Ammon's horn (tissue), 1 donor: ENCODE data around the gene CFB.
"Not testable (repeated sequence)": the region's sequence is repeated elsewhere in the genome, so short reads cannot be mapped to it uniquely, and the experiment has no call there.

Source experiments
- DNase-seq: peaks from one replicate; pipeline ENCODE4 v3.0.0-alpha.2; 2016; ENCODE audit warnings: low spot score

CFB gene

GRCh38 chr6:31970604-31971271, 24.8 kb downstream of the CFB start:
- DNase-seq, result no peak

DNA sequence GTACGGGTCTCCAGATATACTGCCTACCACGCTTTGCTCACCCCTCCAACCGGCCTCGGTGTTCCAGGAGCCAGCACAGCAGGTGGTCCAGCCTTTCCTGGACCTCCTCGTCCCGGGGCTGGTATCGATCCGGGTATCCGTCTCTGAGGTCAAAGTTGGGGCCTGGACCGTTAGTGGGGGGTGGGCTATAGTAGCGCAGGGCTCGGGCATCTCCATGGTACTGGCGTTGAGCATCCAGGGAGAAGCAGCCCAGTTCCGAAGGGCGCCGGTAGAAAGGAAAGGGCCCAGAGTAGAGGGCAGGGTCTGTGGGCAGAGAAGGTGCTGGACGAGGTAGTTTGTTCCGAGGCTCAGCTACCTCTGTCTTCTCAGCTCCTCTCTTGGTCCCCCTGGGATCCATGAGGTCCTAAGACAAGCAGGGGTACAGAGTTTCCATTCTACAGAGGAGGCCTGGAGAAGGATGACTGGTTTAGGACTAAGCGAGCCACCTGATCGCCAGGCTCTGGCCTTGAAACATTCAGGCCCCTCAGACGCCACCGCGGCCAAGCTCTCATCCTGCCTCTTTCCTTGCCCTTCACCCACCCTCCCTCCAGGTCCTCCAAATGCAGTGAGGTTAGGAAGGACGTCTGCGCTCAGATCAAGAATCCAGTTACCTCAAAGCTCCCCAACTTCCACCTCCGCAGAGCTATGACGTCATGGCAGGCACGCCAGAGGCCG, 25.5 kb downstream of the CFB start:
- DNase-seq, result no peak

DNA sequence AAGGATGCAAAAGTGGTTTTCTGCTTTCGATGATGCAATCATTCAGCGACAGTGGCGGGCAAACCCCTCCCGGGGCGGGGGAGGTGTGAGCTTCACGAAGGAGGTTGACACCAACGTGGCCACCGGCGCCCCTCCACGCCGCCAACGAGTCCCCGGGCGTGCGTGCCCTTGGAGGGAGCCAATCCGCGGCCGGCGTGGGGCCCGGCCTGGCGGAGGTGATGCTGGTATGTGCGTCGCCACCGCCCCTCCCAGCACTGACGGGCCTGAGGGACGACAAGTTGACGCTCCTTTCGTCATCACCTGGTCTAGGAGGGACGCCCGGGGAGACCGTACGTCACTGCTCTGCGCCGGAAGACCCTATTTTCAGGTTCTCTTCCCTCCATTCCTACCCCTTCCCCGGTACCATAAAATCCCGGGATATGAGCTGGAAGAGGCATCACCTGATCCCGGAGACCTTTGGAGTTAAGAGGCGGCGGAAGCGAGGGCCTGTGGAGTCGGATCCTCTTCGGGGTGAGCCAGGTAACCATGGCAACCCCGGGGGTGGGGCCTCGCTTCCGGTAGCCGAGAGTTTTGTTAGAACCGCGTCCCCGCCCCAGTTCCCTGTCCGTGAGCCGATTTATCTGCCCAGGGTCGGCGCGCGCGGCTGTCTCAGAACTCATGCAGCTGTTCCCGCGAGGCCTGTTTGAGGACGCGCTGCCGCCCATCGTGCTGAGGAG, 26.3 kb downstream of the CFB start, which contains the start of gene DXO:
Gene DXO, minus strand, starts transcription at position 146 of the 716 bp plus-strand sequence. CDS start 463 bp downstream, outside the sequence.
- DNase-seq, result peak; percentile 99

DNA sequence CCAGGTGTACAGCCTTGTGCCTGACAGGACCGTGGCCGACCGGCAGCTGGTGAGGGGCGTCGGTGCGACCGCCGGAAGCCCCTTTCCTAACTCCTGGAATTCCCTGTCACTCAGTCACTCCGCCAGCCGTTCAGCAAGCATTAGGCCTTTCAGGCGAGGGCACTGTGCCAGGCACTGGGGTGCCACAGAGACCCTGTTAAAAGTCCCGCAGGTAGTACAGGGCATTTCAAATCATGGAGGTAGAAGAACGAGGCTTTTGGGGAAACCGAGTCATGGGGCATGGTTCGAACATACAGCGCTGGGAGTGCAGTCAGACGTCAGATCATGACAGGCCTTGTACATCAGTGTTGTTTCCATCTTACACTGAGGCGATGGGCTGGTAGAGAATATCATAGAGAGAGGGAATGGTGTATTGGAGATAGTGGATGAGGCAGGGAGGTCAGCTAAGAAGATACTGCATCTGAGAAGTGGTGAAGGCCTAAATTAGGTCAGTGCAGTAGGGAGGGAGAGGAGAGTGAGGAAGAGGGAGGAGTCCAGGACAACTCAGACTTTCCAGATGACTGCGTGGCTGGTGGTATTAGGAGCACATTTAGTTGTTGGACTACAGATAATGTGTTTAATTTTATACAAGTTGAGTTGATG, 26.9 kb downstream of the CFB start:
- DNase-seq, result no peak

DNA sequence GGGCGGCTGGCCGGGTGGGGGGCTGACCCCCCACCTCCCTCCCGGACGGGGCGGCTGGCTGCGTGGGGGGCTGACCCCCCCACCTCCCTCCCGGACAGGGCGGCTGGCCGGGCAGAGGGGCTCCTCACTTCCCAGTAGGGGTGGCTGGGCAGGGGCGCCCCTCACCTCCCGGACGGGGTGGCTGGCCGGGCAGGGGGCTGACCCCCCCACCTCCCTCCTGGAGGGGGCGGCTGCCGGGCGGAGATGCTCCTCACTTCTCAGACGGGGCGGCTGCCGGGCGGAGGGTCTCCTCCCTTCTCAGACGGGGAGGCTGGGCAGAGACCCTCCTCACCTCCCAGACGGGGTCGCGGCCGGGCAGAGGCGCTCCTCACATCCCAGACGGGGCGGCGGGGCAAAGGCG, 30.2 kb downstream of the CFB start:
- not testable (repeated sequence) for DNase-seq

GRCh38 chr6:31977816-31978431, 32.0 kb downstream of the CFB start:
- no peak for DNase-seq

DNA sequence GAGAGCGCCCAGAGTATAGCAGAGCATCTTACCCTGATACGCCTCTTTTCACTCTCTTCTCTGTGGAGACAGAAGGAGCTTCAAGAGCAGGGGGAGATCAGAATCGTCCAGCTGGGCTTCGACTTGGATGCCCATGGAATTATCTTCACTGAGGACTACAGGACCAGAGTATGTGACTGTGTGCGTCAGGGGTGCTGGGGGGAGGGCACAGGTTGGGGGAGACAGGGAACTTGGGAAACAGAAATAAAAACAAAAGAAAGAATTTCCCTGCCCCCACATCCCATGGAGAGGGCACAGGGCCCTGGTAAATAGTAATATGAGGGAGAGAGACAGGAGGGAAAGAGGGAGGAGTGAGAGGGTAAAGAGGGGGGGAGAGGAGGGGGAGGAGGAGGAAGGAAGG, 32.9 kb downstream of the CFB start:
- DNase-seq, result no peak

DNA sequence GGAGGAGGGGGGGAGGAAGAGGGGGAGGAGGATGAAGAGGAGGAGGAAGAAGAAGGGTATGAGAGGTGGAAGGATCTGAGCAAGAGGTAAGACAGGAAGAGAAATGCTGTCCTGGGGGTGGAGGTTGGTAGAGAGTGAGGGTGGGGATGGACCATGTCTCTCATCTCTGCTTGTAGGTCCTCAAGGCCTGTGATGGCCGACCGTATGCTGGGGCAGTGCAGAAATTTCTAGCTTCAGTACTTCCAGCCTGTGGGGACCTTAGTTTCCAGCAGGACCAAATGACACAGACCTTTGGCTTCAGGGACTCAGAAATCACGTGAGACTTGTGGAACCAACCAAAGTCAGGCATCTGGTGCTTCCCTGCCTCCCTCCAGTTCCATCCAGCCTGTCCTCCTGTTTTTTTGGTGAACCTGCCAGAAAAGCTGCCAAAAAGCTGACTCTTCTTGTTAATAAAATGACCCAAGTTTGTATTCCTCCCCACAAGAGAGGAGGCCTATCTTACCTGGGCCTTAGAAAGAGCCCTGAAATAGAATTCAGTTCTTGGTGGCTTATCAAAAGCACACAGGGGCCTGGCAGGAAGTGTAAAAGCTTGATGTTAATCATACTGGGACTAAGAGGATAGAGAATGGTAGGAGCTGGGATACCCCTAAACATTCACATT, 33.5 kb downstream of the CFB start:
- DNase-seq, result no peak

GRCh38 chr6:31980195-31980876, 34.4 kb downstream of the CFB start:
- not testable (repeated sequence) for DNase-seq

- not testable (repeated sequence) for DNase-seq
Observed at GRCh38 chr6:31980998-31981397, 35.1 kb downstream of the CFB start.

- not testable (repeated sequence) for DNase-seq
Observed at GRCh38 chr6:31981744-31982143, 35.8 kb downstream of the CFB start, which contains the start of gene C4A. TSS of gene C4A (plus strand) at chr6:31982057. CDS start at chr6:31982108, 51 bp downstream.

DNA sequence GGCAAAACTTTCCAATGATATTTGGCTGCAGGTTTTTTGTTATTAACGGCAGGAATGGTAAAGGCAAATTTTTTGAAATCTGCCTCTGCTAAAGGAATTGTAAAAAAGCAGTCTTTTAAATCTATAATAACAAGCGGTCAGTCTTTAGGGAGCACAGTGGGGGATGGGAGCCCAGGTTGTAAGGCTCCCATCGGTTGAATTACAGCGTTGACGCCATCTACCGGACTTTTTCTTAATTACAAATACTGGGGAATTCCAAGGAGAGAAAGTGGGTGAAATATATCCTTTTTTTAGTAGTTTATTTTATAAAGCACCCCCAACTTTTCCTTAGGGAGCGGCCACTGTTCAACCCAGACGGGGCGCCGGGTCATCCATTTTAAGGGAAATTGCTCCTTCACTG, 43.5 kb downstream of the CFB start:
- not testable (repeated sequence) for DNase-seq

- DNase-seq, result not testable (repeated sequence)
Observed at GRCh38 chr6:31994421-31994820, 48.5 kb downstream of the CFB start.

GRCh38 chr6:31996385-31996784, 50.5 kb downstream of the CFB start:
- DNase-seq, result not testable (repeated sequence)
